ENCODE data around the gene PPFIBP2.

PPFIBP2 gene

GRCh38 chr11:7473717-7474116 is 40.1 kb upstream of the PPFIBP2 start:
- no CpG with 5 or more reads among the region's 1 CpG for WGBS, 2 donors (ENCODE audit: extremely low coverage in 2 of 2, insufficient read length in 2 of 2, insufficient replicate concordance in 1 of 2)
- H3K14ac ChIP-seq (ENCODE audit: low read length) = no peak overlapping the region
- H3K4me2 ChIP-seq (ENCODE audit: insufficient read depth, low read length, poor library complexity, severe bottlenecking) = no peak overlapping the region

GRCh38 chr11:7480113-7480512 is 33.7 kb upstream of the PPFIBP2 start:
- Histone ChIP-seq H3K27me3 (ENCODE audit: control insufficient read depth in 3 of 3, insufficient read depth in 3 of 3, low read depth in 1 of 3, low read length in 3 of 3) (no peaks in the 10 kb centered on the region), H3K36me3 (replicated peaks in 1 of 2; ENCODE audit: control insufficient read depth in 2 of 2, insufficient read depth in 2 of 2, low read length in 2 of 2) (no peaks in the 10 kb centered on the region), H3K4me1 (ENCODE audit: control insufficient read depth in 2 of 2, insufficient read depth in 1 of 2, low read depth in 1 of 2, low read length in 2 of 2) (peaks cover 0 to 3% of the 10 kb centered on the region in 2 donors), H3K9ac (ENCODE audit: low read depth, low read length, poor library complexity) (no peak overlapping the region), H2BK12ac (ENCODE audit: low read length) (no peak overlapping the region), H3K4me3 (ENCODE audit: low read length in 2 of 2) (no peak overlapping the region), H2BK120ac (ENCODE audit: low read depth, low read length) (no peak overlapping the region), H3K14ac (ENCODE audit: low read length) (no peak overlapping the region), H2AFZ (ENCODE audit: low read length) (no peak overlapping the region), H4K91ac (ENCODE audit: low read depth, low read length, poor library complexity) (no peak overlapping the region), H2AK5ac (ENCODE audit: low read depth, low read length) (no peak overlapping the region), H3K23ac (ENCODE audit: low read depth, low read length, poor library complexity) (no peak overlapping the region), H4K8ac (ENCODE audit: low read depth, low read length) (no peak overlapping the region), H3K4me2 (ENCODE audit: insufficient read depth, low read length, poor library complexity, severe bottlenecking) (no peak overlapping the region), H3K27ac (replicated peaks; ENCODE audit: low read length) (no peak overlapping the region), H2BK5ac (ENCODE audit: low read length) (no peak overlapping the region), H2BK15ac (ENCODE audit: low read length) (no peak overlapping the region), H3K4ac (ENCODE audit: low read length) (no peak overlapping the region), H3K18ac (ENCODE audit: low read length) (no peak overlapping the region), H3K9me3 (replicated peaks in 1 of 2; ENCODE audit: control insufficient read depth in 2 of 2, insufficient read depth in 1 of 2, low read depth in 1 of 2, low read length in 2 of 2) (no peaks in the 10 kb centered on the region), H3K79me1 (ENCODE audit: low read depth, low read length) (no peaks in the 10 kb centered on the region)
- no peak for DNase-seq (ENCODE audit: low spot score)
- no CpG with 5 or more reads among the region's 2 CpGs for WGBS, 2 donors (ENCODE audit: extremely low coverage in 2 of 2, insufficient read length in 2 of 2, insufficient replicate concordance in 1 of 2)

More at GRCh38 chr11:7473717-7474116, 40.1 kb upstream of the PPFIBP2 start:
- no peak overlapping the region for H3K4me3 ChIP-seq (ENCODE audit: low read length in 2 of 2)
- no peak overlapping the region for H2BK5ac ChIP-seq (ENCODE audit: low read length)
- no peak overlapping the region for H2BK15ac ChIP-seq (ENCODE audit: low read length)
- H3K79me1 ChIP-seq (ENCODE audit: low read depth, low read length) = no peaks in the 10 kb centered on the region
- H3K4me1 ChIP-seq (ENCODE audit: control insufficient read depth in 2 of 2, insufficient read depth in 1 of 2, low read depth in 1 of 2, low read length in 2 of 2) = peaks cover 0 to 2% of the 10 kb centered on the region in 2 donors
- no peak overlapping the region for H4K8ac ChIP-seq (ENCODE audit: low read depth, low read length)
- H3K36me3 ChIP-seq (replicated peaks in 1 of 2; ENCODE audit: control insufficient read depth in 2 of 2, insufficient read depth in 2 of 2, low read length in 2 of 2) = no peaks in the 10 kb centered on the region
- H2BK12ac ChIP-seq (ENCODE audit: low read length) = no peak overlapping the region
- H3K9me3 ChIP-seq (replicated peaks in 1 of 2; ENCODE audit: control insufficient read depth in 2 of 2, insufficient read depth in 1 of 2, low read depth in 1 of 2, low read length in 2 of 2) = no peaks in the 10 kb centered on the region
- no peak overlapping the region for H3K27ac ChIP-seq (replicated peaks; ENCODE audit: low read length)
- H3K18ac ChIP-seq (ENCODE audit: low read length) = no peak overlapping the region
- H3K23ac ChIP-seq (ENCODE audit: low read depth, low read length, poor library complexity) = no peak overlapping the region
- no peak overlapping the region for H2AFZ ChIP-seq (ENCODE audit: low read length)
- no peaks in the 10 kb centered on the region for H3K27me3 ChIP-seq (ENCODE audit: control insufficient read depth in 3 of 3, insufficient read depth in 3 of 3, low read depth in 1 of 3, low read length in 3 of 3)
- H4K91ac ChIP-seq (ENCODE audit: low read depth, low read length, poor library complexity) = no peak overlapping the region
- no peak overlapping the region for H2AK5ac ChIP-seq (ENCODE audit: low read depth, low read length)
- H3K4ac ChIP-seq (ENCODE audit: low read length) = no peak overlapping the region
- DNase-seq (ENCODE audit: low spot score) = no peak
- H2BK120ac ChIP-seq (ENCODE audit: low read depth, low read length) = no peak overlapping the region
- peak overlapping the region; percentile 15 for H3K9ac ChIP-seq (ENCODE audit: low read depth, low read length, poor library complexity)

GRCh38 chr11:7484131-7484530 is 29.7 kb upstream of the PPFIBP2 start:
- Histone ChIP-seq H3K23ac (ENCODE audit: low read depth, low read length, poor library complexity) (no peak overlapping the region), H3K9me3 (replicated peaks in 1 of 2; ENCODE audit: control insufficient read depth in 2 of 2, insufficient read depth in 1 of 2, low read depth in 1 of 2, low read length in 2 of 2) (no peaks in the 10 kb centered on the region), H3K4me3 (ENCODE audit: low read length in 2 of 2) (no peak overlapping the region), H4K8ac (ENCODE audit: low read depth, low read length) (no peak overlapping the region), H3K27ac (replicated peaks; ENCODE audit: low read length) (no peak overlapping the region), H2BK5ac (ENCODE audit: low read length) (no peak overlapping the region), H2BK12ac (ENCODE audit: low read length) (no peak overlapping the region), H3K4me2 (ENCODE audit: insufficient read depth, low read length, poor library complexity, severe bottlenecking) (no peak overlapping the region), H3K4me1 (ENCODE audit: control insufficient read depth in 2 of 2, insufficient read depth in 1 of 2, low read depth in 1 of 2, low read length in 2 of 2) (peaks cover 0 to 6% of the 10 kb centered on the region in 2 donors), H3K9ac (ENCODE audit: low read depth, low read length, poor library complexity) (no peak overlapping the region), H3K27me3 (ENCODE audit: control insufficient read depth in 3 of 3, insufficient read depth in 3 of 3, low read depth in 1 of 3, low read length in 3 of 3) (no peaks in the 10 kb centered on the region), H3K18ac (ENCODE audit: low read length) (no peak overlapping the region), H2AFZ (ENCODE audit: low read length) (no peak overlapping the region), H2AK5ac (ENCODE audit: low read depth, low read length) (no peak overlapping the region), H3K36me3 (replicated peaks in 1 of 2; ENCODE audit: control insufficient read depth in 2 of 2, insufficient read depth in 2 of 2, low read length in 2 of 2) (no peaks in the 10 kb centered on the region), H2BK120ac (ENCODE audit: low read depth, low read length) (no peak overlapping the region), H4K91ac (ENCODE audit: low read depth, low read length, poor library complexity) (no peak overlapping the region), H2BK15ac (ENCODE audit: low read length) (no peak overlapping the region), H3K79me1 (ENCODE audit: low read depth, low read length) (no peaks in the 10 kb centered on the region), H3K4ac (ENCODE audit: low read length) (no peak overlapping the region), H3K14ac (ENCODE audit: low read length) (no peak overlapping the region)
- DNase-seq (ENCODE audit: low spot score) = no peak
- no CpG with 5 or more reads among the region's 3 CpGs for WGBS, 2 donors (ENCODE audit: extremely low coverage in 2 of 2, insufficient read length in 2 of 2, insufficient replicate concordance in 1 of 2)

- no CpG with 5 or more reads among the region's 3 CpGs for WGBS, 2 donors (ENCODE audit: extremely low coverage in 2 of 2, insufficient read length in 2 of 2, insufficient replicate concordance in 1 of 2)
- no peak overlapping the region for H3K18ac ChIP-seq (ENCODE audit: low read length)
- no peak overlapping the region for H3K4me3 ChIP-seq (ENCODE audit: low read length in 2 of 2)
- no peak for DNase-seq (ENCODE audit: low spot score)
- no peak overlapping the region for H2BK5ac ChIP-seq (ENCODE audit: low read length)
- H3K27me3 ChIP-seq (ENCODE audit: control insufficient read depth in 3 of 3, insufficient read depth in 3 of 3, low read depth in 1 of 3, low read length in 3 of 3) = no peaks in the 10 kb centered on the region
- no peak overlapping the region for H4K91ac ChIP-seq (ENCODE audit: low read depth, low read length, poor library complexity)
- no peak overlapping the region for H2BK120ac ChIP-seq (ENCODE audit: low read depth, low read length)
- no peaks in the 10 kb centered on the region for H3K36me3 ChIP-seq (replicated peaks in 1 of 2; ENCODE audit: control insufficient read depth in 2 of 2, insufficient read depth in 2 of 2, low read length in 2 of 2)
- peaks cover 0 to 6% of the 10 kb centered on the region in 2 donors for H3K4me1 ChIP-seq (ENCODE audit: control insufficient read depth in 2 of 2, insufficient read depth in 1 of 2, low read depth in 1 of 2, low read length in 2 of 2)
- H3K4me2 ChIP-seq (ENCODE audit: insufficient read depth, low read length, poor library complexity, severe bottlenecking) = no peak overlapping the region
- H3K9ac ChIP-seq (ENCODE audit: low read depth, low read length, poor library complexity) = no peak overlapping the region
- H3K4ac ChIP-seq (ENCODE audit: low read length) = no peak overlapping the region
- H2AFZ ChIP-seq (ENCODE audit: low read length) = no peak overlapping the region
- no peaks in the 10 kb centered on the region for H3K9me3 ChIP-seq (replicated peaks in 1 of 2; ENCODE audit: control insufficient read depth in 2 of 2, insufficient read depth in 1 of 2, low read depth in 1 of 2, low read length in 2 of 2)
- H3K27ac ChIP-seq (replicated peaks; ENCODE audit: low read length) = no peak overlapping the region
- no peak overlapping the region for H2AK5ac ChIP-seq (ENCODE audit: low read depth, low read length)
- H3K14ac ChIP-seq (ENCODE audit: low read length) = no peak overlapping the region
- H4K8ac ChIP-seq (ENCODE audit: low read depth, low read length) = no peak overlapping the region
- H3K79me1 ChIP-seq (ENCODE audit: low read depth, low read length) = no peaks in the 10 kb centered on the region
- no peak overlapping the region for H2BK15ac ChIP-seq (ENCODE audit: low read length)
- H2BK12ac ChIP-seq (ENCODE audit: low read length) = no peak overlapping the region
- H3K23ac ChIP-seq (ENCODE audit: low read depth, low read length, poor library complexity) = no peak overlapping the region
Observed at GRCh38 chr11:7484645-7485044, 29.2 kb upstream of the PPFIBP2 start.

All from neuronal stem cell (in vitro differentiated cells).